Kidney (tissue), 14 donors: ENCODE measurements around the gene PARD6A. TPM values are rescaled to one million over a fixed set of nuclear protein-coding genes. Genes with fewer than 3 reads are reported as not detected.

Source experiments
- DNase-seq, 5 donors: peaks; one replicate each; pipeline ENCODE4 v3.0.0-alpha.2; 2013 to 2020
- FAIRE-seq: peaks from 2 replicates; lab custom pipeline; 2012; peaks lifted over from hg19 to GRCh38; lab: Jason Lieb, UNC
- H3K27ac ChIP-seq, 2 donors: one replicate each; pipeline ENCODE4 v1.7.0; 2013; ENCODE audit warnings: low read depth in 2 of 2, low read length in 2 of 2, inconsistent platforms in 1 of 2
- H3K27me3 ChIP-seq: one replicate; pipeline ENCODE4 v1.7.1; 2013; ENCODE audit warnings: low read length, inconsistent platforms; ENCODE audit not compliant: control insufficient read depth, insufficient read depth
- H3K36me3 ChIP-seq, 3 donors: one replicate each; pipeline versions ENCODE4 v1.7.0 to v1.7.1; 2013; ENCODE audit warnings: low read length in 3 of 3, control low read depth in 1 of 3, inconsistent platforms in 1 of 3; ENCODE audit not compliant: insufficient read depth in 3 of 3, control insufficient read depth in 2 of 3
- H3K4me1 ChIP-seq, 3 donors: one replicate each; pipeline versions ENCODE4 v1.7.0 to v1.7.1; 2013; ENCODE audit warnings: low read length in 3 of 3, inconsistent platforms in 1 of 3, low read depth in 1 of 3; ENCODE audit not compliant: control insufficient read depth in 2 of 3, insufficient read depth in 2 of 3
- H3K4me3 ChIP-seq, 3 donors: one replicate each; pipeline versions ENCODE4 v1.7.0 to v1.8.1; 2013; ENCODE audit warnings: low read length in 3 of 3, control low read depth in 1 of 3, inconsistent platforms in 1 of 3
- H3K9ac ChIP-seq, 3 donors: one replicate each; pipeline versions ENCODE4 v1.7.0 to v1.7.1; 2013; ENCODE audit warnings: low read length in 3 of 3, control low read depth in 1 of 3, inconsistent platforms in 1 of 3
- H3K9me3 ChIP-seq, 3 donors: one replicate each; pipeline versions ENCODE4 v1.7.0 to v1.7.1; 2013; ENCODE audit warnings: low read length in 3 of 3, control low read depth in 1 of 3, inconsistent platforms in 1 of 3; ENCODE audit not compliant: control insufficient read depth in 2 of 3, insufficient read depth in 1 of 3
- intact Hi-C: fragments of 100-400 bp; cut with DNase I; formaldehyde crosslinking; loops from one replicate; pipeline ENCODE4 v1.11.1; 2022
- polyA plus RNA-seq: library from polyadenylated mRNA; stranded (reverse); fragments of 350-450 nt; fragmentation: Illumina TruSeq; extraction: RNeasy Lipid Tissue Mini Kit (QIAGEN cat#74804); gene quantifications from one replicate; pipeline ENCODE4 v1.2.3, GENCODE V29; 2014; ENCODE audit warnings: low read depth, low replicate concordance; ENCODE audit not compliant: insufficient read depth
- total RNA-seq: library from RNA; stranded (reverse); fragmentation: NEBNext Ultra II Directional; extraction: Animal tissue kit (Norgen Biotek cat#: 25700); gene quantifications from one replicate; pipeline ENCODE4 v1.2.1, GENCODE V29; 2021
- TF ChIP-seq, protein P1 (sequence below): IDR thresholded peaks from 3 replicates; pipeline ENCODE4 v1.5.1; 2012; ENCODE audit warnings: mild to moderate bottlenecking, moderate library complexity, borderline replicate concordance; ENCODE audit not compliant: insufficient read depth; ENCODE audit errors: extremely low read depth
- donor health status: control.
- donor health status: control.
- donor health status: control.
- donor health status: control.
- donor health status: control.
- donor health status: DM: yes; HTN: yes; CAD: no.
- donor health status: Normal renal cell carcinoma (clear cell type).

PARD6A gene
- total and polyA plus RNA-seq, 2 donors from 2014 or later: 6.1 to 17.1 TPM

GRCh38 chr16:67702130-67702529 lies 41.4 kb downstream of the PARD6A start:
- no peak for DNase-seq
- no peak overlapping the region for H3K4me3 ChIP-seq
- H3K4me1 ChIP-seq: peaks cover 0 to 4% (median 3%) of the 10 kb centered on the region in 3 donors
- TF ChIP-seq, protein P1, sequence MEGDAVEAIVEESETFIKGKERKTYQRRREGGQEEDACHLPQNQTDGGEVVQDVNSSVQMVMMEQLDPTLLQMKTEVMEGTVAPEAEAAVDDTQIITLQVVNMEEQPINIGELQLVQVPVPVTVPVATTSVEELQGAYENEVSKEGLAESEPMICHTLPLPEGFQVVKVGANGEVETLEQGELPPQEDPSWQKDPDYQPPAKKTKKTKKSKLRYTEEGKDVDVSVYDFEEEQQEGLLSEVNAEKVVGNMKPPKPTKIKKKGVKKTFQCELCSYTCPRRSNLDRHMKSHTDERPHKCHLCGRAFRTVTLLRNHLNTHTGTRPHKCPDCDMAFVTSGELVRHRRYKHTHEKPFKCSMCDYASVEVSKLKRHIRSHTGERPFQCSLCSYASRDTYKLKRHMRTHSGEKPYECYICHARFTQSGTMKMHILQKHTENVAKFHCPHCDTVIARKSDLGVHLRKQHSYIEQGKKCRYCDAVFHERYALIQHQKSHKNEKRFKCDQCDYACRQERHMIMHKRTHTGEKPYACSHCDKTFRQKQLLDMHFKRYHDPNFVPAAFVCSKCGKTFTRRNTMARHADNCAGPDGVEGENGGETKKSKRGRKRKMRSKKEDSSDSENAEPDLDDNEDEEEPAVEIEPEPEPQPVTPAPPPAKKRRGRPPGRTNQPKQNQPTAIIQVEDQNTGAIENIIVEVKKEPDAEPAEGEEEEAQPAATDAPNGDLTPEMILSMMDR: no peak
- peaks cover 0 to 4% (median 0%) of the 10 kb centered on the region in 3 donors for H3K36me3 ChIP-seq
- H3K27me3 ChIP-seq: no peaks in the 10 kb centered on the region
- intact Hi-C loops: no loop called here
- no peak for FAIRE-seq
- no peaks in the 10 kb centered on the region for H3K9me3 ChIP-seq
- H3K9ac ChIP-seq: no peak overlapping the region
- H3K27ac ChIP-seq: no peak overlapping the region

GRCh38 chr16:67703626-67704025 lies 42.9 kb downstream of the PARD6A start:
- H3K4me3 ChIP-seq: no peak overlapping the region
- no peaks in the 10 kb centered on the region for H3K36me3 ChIP-seq
- H3K27me3 ChIP-seq: no peaks in the 10 kb centered on the region
- no peak overlapping the region for H3K27ac ChIP-seq
- no peak overlapping the region for H3K9ac ChIP-seq
- FAIRE-seq (no peak), DNase-seq (no peak)
- H3K4me1 ChIP-seq: no peaks in the 10 kb centered on the region
- TF ChIP-seq, protein P1: no peak
- no peaks in the 10 kb centered on the region for H3K9me3 ChIP-seq
- intact Hi-C loops: no loop called here

DNA sequence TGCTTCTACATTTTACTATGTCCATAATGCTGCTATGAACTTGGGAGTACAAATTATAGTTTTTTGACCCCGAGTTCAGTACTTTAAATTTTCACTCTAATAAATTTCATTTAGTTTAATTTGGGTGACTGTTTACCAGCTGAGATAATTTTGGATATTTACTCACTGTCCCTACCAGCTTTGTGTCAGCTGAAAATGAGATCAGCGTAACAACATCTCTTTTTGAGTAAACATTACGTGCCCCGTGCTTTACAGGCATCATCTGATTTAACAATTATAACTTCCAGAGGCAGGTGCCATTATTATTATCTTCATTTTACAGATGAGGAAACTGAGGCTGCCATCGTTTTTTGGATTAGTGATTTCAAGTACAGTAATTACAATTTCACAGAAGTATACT lies 43.4 kb downstream of the PARD6A start:
- H3K9ac ChIP-seq: no peak overlapping the region
- FAIRE-seq (no peak), DNase-seq (no peak)
- TF ChIP-seq, protein P1: no peak
- H3K27me3 ChIP-seq: no peaks in the 10 kb centered on the region
- H3K4me3 ChIP-seq: no peak overlapping the region
- no peaks in the 10 kb centered on the region for H3K9me3 ChIP-seq
- no peak overlapping the region for H3K27ac ChIP-seq
- no peaks in the 10 kb centered on the region for H3K4me1 ChIP-seq
- H3K36me3 ChIP-seq: no peaks in the 10 kb centered on the region
- intact Hi-C loops: no loop called here

DNA sequence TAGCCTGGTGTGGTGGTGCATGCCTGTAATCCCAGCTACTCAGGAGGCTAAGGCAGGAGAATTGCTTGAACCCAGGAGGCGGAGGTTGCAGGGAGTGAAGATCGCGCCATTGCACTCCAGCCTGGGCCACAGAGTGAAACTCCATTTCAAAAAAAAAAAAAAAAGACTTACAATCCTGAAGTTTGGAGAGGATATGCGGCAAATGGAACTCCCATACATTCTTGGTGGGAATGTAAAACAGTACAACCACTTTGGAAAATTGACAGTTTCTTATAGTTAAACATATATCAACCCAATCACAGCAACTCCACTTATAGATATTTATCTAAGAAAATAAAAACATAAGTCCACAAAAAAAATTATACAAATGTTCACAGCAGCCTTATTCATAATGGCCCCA lies 46.5 kb downstream of the PARD6A start:
- H3K4me1 ChIP-seq: no peaks in the 10 kb centered on the region
- DNase-seq: no peak
- H3K36me3 ChIP-seq: no peaks in the 10 kb centered on the region
- FAIRE-seq: no peak
- no peaks in the 10 kb centered on the region for H3K27me3 ChIP-seq
- H3K4me3 ChIP-seq: no peak overlapping the region
- TF ChIP-seq, protein P1: no peak
- no peak overlapping the region for H3K9ac ChIP-seq
- intact Hi-C loops: no loop called here
- no peak overlapping the region for H3K27ac ChIP-seq
- no peaks in the 10 kb centered on the region for H3K9me3 ChIP-seq
